Eye (tissue), 1 donor: ENCODE data around the gene GRIP2.
"Not testable (repeated sequence)": the region's sequence is repeated elsewhere in the genome, so short reads cannot be mapped to it uniquely, and the experiment has no call there.

Experiments used
- DNase-seq: peaks from one replicate; pipeline ENCODE4 v3.0.0-alpha.2; 2015

The GRIP2 gene

GRCh38 chr3:14519406-14519805, 20.7 kb downstream of the GRIP2 start:
- DNase-seq, result no peak

GRCh38 chr3:14518893-14519292, 21.2 kb downstream of the GRIP2 start:
- no peak for DNase-seq

- no peak for DNase-seq
Observed at GRCh38 chr3:14518432-14518802, 21.7 kb downstream of the GRIP2 start.

DNA sequence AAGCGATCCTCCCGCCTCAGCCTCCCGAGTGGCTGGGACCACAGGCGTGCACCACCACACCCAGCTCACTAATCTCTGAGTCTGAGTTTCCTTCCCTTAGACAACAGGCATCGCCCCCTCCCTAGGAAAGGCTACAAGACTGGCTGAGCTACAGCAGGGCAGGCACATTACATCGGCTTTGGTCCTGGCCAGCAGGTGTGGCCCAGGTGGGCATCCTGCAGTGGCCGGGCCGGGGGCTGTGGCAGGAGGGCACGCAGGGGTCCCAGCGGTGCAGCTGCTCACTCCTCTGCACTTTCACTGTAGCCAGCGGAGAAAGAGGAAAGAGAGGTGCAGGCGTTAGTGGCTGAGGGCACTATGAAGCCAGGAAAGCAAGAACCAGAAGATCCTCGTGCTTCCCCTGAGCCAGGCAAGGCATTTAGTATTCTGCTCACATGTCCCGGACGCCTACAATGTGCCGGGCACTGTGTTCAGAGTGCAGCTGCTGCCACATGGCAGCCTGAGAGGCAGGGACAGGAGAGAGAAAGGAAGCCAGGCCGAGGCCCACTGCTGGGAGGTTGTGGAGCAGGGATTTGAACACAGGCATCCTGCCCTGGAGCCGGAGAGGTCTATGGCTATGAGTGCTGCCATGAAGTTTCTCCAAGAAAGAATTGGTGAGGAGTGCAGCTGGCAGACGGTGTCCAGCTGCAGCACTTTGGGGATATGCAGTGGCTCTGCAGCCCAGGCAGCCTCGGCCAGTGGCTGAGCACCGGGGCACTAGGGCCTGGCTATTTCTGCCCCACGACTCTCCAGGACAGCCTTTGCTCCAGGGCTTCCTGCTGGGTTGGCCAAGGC, 22.3 kb downstream of the GRIP2 start:
- DNase-seq, result no peak

DNA sequence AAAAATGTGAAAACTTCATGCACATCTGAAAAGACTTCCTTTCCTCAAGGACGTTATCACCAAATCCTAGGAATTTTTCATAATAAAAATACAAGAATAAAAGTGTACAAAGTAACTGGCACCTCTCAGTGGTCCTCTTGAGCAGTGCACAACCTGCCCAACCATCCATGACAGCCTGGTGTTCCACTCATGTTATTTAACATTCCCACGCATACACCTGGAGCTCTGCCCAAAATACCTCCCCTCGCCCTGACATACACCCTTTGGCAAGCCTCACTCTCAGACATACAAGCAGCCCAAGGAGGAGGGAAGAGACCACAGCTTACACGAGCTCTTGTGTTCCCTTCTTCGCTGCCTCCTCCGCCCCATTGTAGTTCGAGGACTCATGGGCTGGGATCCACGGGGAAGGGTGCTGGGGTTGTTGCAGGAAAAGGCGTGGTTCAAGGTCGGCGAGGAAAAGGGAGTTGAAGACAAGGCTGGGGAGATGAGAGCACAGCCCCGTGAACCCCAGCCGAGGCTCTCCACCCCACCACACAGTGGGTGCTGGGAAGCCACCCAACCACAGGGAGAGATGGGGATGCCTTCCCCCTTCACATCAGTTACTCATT, 23.3 kb downstream of the GRIP2 start:
- no peak for DNase-seq

DNA sequence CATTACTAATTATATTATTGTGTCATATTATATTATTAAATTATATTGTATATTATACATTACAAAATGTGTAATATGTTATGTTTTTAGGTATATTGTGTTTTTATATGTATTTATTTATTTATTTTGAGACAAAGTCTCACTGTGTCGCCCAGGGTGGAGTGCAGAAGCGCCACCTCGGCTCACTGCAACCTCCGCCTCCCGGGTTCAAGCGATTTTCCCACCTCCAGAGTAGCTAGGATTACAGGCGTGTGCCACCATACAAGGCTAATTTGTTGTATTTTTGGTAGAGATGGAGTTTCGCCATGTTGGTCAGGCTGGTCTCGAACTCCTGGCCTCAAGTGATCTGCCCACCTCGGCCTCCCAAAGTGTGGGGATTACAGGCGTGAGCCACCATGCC, 24.6 kb downstream of the GRIP2 start:
- not testable (repeated sequence) for DNase-seq

- DNase-seq, result no peak
Observed at GRCh38 chr3:14514323-14514720, 25.8 kb downstream of the GRIP2 start.

DNA sequence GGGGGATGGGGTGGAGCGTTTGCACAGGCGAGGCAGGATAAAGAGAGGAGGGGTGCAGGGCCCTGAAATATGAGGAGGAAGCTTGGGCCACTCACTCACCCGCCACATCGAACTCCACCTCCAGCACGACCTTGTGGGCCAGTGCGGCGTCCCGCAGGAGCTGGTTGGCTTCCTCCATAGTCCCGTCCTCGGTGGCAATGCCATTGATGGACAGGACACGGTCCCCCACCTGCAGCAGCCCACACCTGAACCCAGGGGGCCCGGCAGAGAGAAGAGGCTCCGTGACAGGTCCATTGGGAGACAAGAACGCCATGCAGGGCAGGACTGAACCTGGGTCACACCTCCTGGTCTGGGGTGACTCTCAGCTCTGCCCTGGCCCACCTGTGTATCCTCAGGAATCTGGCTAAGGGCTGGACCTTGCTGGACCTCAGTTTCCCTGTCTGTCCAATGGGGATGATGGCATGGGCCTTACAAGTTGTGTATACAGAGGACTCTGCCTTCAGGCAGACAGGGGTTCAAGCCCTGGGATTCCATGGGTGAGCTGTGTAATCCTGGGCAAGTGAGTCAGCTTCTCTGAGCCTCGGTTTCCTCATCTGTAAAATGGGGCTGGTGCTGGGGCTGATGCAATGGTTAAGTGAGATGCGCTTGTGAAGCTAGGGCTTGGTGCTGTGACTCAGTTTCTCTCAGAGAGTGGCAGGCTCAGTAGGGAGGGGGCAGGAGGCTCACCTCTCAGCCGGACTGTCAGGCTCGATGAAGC, 26.4 kb downstream of the GRIP2 start:
- DNase-seq, result no peak

DNA sequence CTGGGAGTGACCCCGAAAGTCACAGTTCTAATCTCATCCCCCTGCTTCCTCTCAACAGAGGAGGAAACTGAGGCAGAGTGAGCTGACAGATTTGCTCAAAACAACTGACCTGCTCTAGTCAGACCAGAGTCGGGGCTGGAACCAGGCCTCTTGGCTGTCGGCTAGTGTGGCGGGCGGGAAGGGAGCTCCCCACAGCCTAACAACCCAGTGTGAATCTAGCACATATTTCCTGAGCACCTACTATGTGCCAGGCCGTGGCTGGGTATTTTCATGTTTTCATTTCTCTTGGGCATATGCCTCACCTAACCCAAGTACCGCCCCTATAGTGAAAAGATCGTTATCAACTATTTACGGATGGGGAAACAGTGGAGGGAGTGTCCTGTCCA, 27.2 kb downstream of the GRIP2 start:
- no peak for DNase-seq

GRCh38 chr3:14512281-14512941, 27.7 kb downstream of the GRIP2 start:
- DNase-seq, result no peak

GRCh38 chr3:14511623-14512280, 28.4 kb downstream of the GRIP2 start:
- no peak for DNase-seq

GRCh38 chr3:14510838-14511622, 29.1 kb downstream of the GRIP2 start:
- no peak for DNase-seq

DNA sequence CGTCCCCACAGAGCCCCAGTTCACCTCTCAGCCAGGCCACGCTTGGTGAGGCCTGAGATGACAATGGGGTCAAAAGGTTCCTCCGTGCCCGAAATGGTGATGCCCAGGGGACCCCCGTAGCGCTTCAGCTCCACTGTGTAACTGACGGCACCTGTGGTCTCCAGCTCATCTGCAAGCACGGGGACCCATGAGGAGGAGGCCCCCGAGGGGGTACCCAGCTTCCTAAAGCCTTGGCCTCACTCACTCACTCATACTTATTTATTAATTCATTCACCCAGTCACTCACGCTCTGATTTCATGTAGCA, 30.4 kb downstream of the GRIP2 start:
- DNase-seq, result no peak

DNA sequence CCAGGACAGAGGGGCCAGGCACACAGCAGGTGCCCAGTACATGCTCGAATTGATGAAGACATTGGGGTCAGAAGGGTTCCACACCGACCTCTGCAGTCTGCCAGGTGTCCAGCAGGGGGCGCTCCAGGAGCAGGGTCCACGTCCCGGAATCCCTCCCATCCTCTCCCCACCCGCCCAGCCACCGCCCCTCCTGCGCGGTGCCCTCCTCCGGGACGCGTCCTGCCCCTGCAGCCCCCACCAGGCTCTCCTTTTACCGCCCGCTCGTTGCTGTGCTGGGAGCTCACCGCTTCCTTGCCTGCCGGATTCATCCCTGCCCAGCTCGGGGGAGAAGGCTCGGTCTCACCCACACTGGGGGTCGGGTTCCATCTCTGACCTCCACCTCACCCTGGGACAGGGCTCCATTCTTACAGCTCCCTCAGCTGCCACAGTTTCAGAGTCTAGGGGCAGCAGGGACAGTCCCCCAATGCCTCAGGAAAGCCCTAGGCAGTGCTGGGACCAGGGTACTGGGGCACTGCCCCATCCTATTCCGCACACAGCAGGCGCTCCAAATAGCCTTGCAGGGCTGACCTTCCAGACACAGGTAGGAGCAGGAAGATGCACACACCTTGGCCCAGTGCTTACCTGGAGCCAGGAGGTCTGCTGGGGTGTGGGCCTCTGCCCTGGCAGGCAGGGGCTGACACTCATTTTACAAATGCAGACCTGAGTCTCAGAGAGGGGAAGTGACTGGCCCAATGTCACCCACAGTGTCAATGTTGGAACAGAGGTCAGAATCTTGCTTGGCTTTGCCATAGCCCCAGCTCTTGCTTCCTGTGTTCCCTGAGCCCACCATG, 31.0 kb downstream of the GRIP2 start:
- DNase-seq, result peak; percentile 82

- no peak for DNase-seq
Observed at GRCh38 chr3:14508505-14508819, 31.7 kb downstream of the GRIP2 start.

DNA sequence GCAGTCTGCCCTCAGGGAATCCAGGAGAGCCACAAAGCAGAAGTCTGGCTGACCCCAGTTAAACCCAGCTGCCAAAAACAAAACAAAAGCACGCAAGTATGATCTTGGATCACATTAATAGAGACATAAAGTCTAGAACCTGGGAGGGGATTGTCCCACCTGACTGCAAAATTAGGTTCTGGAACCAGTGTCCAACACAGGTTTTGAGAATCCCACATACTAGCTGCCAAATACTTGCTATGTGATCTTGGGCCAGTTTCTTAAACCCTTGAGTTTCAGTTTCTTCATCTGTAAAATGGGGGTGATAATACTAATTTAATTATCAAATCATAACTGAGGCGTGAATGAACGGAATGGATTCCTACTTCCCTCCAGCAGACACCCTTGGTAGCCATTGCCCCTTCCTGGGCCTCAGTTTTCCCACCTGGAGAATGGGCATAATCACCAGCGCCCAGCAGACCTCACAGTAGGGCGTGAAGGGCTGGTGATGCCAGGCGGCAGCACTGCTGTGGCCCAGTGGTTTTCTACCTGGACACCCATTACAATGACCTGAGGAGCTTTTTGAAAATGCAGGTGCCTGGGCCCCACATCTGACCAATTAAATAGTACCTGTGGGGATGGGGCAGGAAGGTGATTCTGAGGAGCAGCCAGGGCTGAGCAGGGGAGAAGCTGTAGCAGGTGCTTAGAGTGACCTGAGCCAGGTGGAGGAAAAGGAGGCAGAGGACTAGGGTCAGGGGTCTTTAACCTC, 32.2 kb downstream of the GRIP2 start:
- no peak for DNase-seq

DNA sequence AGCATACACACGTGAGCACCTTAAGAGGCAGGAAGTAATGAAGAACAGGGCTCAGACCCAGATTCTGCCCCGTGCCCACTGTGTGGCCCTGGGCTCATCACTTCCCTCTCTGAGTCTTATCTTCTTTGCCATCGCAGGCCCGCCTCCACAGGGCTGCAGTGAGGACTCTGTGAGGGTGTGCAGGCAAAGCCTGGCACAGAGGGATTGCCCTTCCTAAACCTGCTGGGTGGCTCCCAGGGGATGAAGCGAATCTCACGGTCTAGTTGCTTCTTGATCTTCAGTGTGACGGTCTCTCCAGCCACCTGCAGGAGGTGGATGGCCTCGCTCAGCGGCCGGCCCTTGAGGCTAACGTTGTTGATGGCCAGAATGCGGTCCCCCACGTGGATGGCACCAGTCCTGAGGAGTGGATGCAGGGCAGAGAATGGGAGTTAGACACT, 32.8 kb downstream of the GRIP2 start:
- no peak for DNase-seq

- no peak for DNase-seq
Observed at GRCh38 chr3:14506626-14507304, 33.4 kb downstream of the GRIP2 start.

- DNase-seq, result no peak
Observed at GRCh38 chr3:14505803-14506500, 34.2 kb downstream of the GRIP2 start.
